Right forelimb (tissue), 1 donor: ENCODE data around the gene HS3ST2.
"Not testable (repeated sequence)": the region's sequence is repeated elsewhere in the genome, so short reads cannot be mapped to it uniquely, and the experiment has no call there.

Source experiments
- DNase-seq: peaks from one replicate; pipeline ENCODE4 v3.0.0-alpha.2; 2018

Gene HS3ST2

DNA sequence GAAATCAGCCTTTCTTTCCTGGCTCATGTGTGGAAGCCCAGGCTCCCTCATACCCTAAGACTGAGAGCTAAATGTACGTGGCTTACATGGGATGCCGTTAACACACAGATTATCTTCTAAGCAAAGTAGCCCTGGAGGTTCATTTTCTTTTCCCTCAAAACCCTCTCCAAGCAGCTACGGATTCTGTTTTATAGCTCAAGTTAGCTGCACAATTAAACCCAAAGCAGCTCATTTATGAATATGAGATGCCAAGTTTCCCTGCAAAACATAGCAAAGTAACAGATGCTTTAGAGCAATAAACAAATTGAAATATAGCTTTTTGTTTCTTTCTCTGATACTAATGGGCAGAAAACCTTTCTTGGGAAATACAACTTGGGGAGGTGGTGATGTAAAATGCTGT is 72.0 kb downstream of the HS3ST2 start:
- DNase-seq, result no peak

DNA sequence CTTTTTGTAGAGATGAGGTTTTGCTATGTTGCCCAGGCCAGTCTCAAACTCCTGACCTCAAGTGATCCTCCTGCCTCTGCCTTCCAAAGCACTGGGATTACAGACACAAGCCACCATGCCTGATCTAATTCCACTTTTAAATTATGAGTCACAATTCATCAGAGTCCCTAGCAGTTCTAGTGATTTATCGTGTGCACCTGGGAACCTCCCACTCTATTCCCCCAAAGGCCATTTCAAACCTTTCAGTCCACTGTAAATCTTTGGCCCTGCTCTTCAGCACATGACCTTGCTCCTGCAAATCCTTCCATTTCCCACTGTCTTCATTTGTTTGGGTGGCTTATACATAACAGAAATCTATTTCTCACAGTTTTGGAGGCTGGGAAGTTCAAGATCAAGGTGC is 73.0 kb downstream of the HS3ST2 start:
- no peak for DNase-seq

DNA sequence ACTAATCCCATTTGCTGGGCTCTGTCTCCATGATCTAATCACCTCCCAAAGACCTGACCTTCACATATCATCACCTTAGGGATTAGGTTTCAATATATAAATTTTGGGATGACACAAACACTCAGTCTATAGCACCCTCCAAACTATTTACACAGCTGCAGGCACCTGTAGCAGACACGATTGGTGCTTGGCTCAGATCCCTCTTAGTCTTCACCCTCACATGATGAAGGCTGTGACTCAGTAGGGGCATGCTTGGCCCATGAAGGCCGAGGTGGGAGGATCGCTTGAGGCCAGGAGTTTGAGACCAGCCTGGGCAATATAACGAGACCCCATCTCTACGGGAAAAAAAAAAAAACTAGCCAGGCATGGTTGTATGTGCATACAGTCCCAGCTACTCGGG is 73.5 kb downstream of the HS3ST2 start:
- no peak for DNase-seq

DNA sequence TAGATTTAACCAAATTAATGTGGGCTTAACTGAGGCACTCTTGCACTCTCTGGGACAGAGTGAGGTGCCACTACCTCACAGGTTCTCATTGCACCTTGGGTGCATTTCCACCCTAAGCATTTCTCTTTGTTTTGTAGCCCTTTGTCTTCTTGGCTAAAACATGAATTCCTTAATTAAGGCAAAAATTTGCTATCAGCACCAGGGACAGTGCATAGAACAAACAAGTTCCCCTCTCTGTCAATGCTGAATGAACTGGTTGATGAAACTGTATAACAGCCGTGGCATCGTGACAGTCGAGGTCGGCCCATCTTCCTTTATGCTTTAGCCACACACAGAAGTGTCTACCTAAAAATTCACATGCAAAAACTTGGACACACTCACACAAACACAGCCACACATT is 74.8 kb downstream of the HS3ST2 start:
- DNase-seq, result no peak

- DNase-seq, result no peak
These were observed 77.0 kb downstream of the HS3ST2 start for GRCh38 chr16:22890976-22891375.

- DNase-seq, result no peak
These were observed 83.2 kb downstream of the HS3ST2 start for GRCh38 chr16:22897184-22897583.

GRCh38 chr16:22898131-22898530 is 84.2 kb downstream of the HS3ST2 start:
- no peak for DNase-seq

- peak; percentile 71 for DNase-seq
These were observed 84.9 kb downstream of the HS3ST2 start for GRCh38 chr16:22898874-22899348.

GRCh38 chr16:22899567-22899966 is 85.6 kb downstream of the HS3ST2 start:
- DNase-seq, result not testable (repeated sequence)

- no peak for DNase-seq
These were observed 86.9 kb downstream of the HS3ST2 start for GRCh38 chr16:22900863-22901262.

DNA sequence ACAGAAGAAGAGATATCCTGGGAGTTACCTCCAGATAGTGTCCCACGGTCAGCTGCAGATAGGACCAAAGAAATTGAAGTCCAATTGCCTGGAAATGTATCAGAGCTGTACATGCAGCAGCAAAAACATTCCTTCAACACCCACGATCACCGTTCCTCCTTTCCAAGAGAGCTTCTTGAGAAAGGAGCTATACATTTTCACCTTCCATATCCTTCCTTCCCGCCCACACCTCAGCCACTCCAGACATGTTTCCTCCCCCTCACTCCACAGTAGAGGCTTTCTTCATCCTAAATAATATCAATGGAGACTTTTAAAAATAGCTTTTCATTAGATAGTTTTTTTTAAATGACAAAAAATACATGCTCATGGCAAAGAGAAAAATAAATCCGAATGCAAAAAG is 87.6 kb downstream of the HS3ST2 start:
- DNase-seq, result no peak

DNA sequence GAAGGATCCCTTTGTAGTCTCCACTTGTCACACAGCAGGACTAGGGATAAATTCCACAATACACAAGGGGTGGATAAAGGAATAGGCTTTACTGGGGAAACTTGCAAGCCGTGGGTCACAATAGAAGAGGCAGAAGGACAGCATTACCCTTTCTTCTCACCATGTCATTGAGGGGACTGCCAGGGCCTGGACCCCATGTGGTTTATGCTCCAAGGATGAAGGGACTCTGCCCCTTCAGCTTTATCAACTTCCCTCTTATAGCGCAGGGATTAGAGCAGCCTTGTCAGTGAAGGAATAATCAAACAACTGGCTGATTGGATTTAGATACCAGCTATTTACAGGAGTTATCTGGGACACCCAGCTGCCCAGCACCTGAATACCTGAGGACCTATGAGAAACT is 89.8 kb downstream of the HS3ST2 start:
- no peak for DNase-seq

DNA sequence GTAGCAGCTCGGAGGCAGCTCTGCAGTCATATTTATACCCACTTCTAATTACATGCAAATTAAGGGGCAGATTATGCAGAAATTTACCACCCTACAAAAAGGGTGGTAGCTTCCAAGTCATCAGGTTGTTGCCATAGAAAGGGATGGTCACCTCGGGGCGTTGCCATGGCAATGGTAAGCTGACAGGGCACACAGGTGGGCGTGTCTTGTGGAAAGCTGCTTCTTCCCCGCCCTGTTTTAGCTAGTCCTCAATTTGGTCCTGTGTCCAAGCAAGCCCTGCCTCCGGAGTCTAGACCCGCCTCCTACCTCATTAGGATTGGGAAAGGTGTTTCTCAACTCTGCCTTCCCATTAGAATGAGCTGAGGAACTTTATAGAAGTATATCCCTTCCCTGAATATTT is 98.7 kb downstream of the HS3ST2 start:
- DNase-seq, result no peak

GRCh38 chr16:22915003-22915402 is 101.0 kb downstream of the HS3ST2 start:
- no peak for DNase-seq

DNA sequence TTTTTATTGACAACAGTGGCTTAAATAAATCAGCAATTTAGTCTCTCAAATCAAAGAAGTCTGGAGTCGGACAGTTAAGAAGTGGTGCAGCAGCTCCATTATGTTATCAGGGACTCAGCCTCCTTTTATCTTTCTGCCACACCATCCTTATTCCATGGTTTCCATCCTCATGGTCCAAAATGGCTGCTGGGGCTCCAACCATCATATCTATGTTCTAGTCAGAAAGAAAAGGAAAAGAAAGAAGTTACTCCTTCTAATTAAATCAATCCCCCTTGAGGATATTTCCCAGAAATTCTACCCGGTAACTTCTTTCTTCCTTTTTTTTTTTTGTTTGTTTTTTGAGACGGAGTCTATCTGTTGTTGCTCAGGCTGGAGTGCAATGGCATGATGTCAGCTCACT is 109.5 kb downstream of the HS3ST2 start:
- DNase-seq, result no peak

DNA sequence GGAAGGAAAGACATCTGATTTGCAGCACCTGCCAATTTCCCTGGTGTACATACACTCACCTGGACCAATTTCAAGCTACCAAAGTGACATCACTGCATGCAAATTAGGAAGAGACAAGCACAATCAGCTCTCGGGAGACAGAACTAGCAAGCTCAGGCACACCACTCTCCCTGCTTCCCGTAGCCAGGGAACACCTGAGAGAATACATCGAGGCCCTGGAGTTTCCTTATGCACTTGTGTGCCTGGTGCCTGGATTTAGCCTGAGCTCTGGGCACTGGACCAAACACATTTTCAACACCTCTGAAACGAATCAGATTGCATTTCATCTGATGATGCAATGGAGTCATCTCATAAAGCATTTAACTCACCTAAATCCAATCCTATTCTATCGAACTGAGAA is 110.5 kb downstream of the HS3ST2 start:
- DNase-seq, result no peak

GRCh38 chr16:22926105-22926751 is 112.3 kb downstream of the HS3ST2 start:
- no peak for DNase-seq

DNA sequence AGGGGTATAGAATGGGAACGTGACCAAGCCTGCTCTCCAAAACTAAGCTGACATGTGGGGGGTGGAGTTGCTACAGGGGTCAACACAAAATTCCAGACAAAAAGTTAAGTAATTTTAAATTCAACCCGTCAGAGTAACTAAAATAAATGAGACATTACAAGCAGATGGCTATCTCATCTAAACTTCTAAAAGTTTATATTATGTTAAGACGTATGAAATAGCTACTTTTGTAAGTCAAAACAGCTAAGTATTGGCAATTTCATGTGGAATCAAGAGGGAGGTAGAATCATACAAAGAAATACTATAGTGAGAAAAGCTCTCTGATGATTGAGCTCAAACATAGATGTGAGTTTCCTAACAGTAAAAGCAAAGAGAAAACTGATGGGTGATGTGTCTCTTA is 113.3 kb downstream of the HS3ST2 start:
- no peak for DNase-seq

DNA sequence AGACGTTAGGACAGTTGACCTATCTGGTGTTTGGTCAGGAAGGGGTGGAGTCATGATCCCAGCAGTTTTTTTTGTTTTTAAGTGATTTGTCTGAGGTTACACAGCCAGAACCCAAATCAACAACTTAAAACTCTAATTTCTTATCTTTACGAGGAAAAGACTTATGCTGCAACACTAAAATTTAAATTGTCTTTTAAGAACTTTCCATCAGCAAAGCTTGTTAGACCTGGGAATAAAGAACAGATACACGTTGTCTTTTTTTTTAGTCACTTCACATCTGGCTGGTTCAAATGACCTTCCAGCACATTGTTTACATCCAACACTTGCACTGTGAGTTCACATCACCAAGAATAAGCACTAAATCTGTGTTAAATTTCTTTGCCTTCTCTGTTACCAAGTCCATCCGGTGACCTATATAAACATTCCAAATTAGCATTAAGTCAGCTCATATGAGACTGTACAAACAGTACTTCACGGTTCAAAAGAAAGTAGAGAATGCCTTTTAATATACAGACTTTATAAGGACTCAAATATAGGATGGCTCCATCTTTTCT is 115.0 kb downstream of the HS3ST2 start:
- no peak for DNase-seq

DNA sequence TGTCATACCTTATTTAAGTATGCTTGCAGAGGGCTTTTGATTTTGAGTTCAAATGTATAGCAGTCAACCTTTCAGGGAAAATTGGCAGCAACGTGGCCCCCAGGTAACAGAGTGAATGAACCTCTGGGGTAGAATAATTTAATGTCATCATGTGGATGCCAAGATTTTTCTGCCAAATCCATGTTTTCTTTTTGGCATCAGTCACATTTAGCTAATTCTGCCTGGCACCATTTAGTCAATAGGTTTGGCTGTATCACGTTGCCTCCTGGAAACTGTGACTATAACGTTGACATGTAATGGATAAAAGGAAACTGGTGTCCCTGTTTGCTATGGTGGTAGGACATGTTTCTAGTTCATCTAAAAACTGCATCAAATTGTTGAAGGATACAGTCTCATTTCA is 115.5 kb downstream of the HS3ST2 start:
- DNase-seq, result no peak

DNA sequence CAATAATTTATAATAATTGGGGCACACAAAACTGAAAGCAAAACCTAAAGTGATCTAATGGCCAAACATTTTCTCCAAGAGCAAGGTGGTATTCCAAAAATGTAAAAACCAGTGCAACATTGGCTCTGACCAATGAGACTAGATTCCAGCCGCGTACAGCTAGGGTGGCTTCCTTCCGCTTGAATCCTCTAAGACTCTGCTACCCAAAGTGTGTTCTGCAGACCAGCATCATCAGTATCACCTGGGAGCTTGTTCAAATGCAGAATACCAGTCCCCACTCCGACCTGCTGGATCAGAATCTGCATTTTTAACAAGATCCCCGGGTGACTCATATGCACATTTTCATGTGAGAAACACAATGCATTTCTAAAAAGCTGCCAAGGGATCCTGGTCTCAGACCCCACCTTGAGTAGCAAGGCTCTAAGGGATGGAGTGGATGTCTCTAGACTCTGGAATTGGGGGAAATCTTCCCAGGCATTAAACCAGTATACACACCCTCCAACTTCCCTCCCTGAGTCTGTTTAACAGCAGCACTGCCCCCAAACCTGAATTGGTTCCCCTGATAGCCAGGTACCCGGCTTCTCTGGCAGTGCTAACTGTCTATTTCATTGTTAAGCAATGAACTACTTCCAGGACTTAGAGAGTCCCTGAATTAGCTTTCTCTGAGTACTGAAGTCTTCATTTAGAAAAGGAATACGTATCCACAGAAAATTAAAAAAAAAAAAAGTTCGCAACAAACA is 118.2 kb downstream of the HS3ST2 start:
- no peak for DNase-seq

DNA sequence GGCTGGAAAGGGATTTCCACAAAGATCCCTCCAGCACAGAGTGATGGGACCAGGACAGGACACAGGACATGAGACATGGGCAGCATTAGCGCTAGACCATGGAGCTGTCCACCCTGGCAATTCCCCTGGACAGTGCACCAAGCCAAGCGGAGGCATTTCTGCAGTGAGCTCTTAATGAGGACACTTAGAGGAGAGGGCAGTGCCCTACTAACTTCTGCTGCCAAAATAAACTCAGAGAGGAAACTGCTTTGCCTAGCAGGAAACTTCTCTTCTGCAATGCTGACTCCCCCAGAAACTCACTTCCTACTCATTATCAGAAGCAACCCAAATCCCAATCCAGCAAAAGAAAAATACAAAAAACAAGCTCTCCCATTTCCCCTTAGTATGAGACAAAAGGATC is 119.2 kb downstream of the HS3ST2 start:
- DNase-seq, result no peak

- DNase-seq, result no peak
These were observed 120.8 kb downstream of the HS3ST2 start for GRCh38 chr16:22934786-22935185.

- DNase-seq, result no peak
These were observed 123.2 kb downstream of the HS3ST2 start for GRCh38 chr16:22937169-22937568.
